GM12878 (cell line): ENCODE measurements around the gene KAT2A. TPM values are rescaled to one million over a fixed set of nuclear protein-coding genes. Genes with fewer than 3 reads are reported as not detected.

Source experiments
- ATAC-seq: fragments of 200-7000 bp; cut with Tn5 transposase; 3 replicates; pipeline ENCODE4 v1.9.1; 2020; ENCODE audit warnings: mild to moderate bottlenecking, moderate library complexity
- BruUV-seq: library from RNA; stranded (reverse); fragments of 400-500 nt; replicated peaks from 2 replicates; lab custom pipeline; 2021; lab: Mats Ljungman, UMichigan
- CTCF ChIA-PET: fragments of 300-600 bp; sonication (Branson Sonifier 250); formaldehyde crosslinking; extraction: SDS; loops from one replicate; lab custom pipeline; 2021; ENCODE audit warnings: inconsistent platforms; lab: Yijun Ruan, JAX
- POLR2A ChIA-PET: fragments of 350-600 bp; formaldehyde crosslinking; extraction: SDS; loops from one replicate; lab custom pipeline; 2021; ENCODE audit warnings: inconsistent platforms; lab: Charles Lee
- RAD21 ChIA-PET: fragments of 300-600 bp; sonication (Branson Sonifier 250); formaldehyde crosslinking; loops from one replicate; lab custom pipeline; 2023; ENCODE audit warnings: antibody characterized with exemption; ENCODE audit not compliant: unreplicated experiment; lab: Charles Lee
- SMC1A ChIA-PET: fragments of 300-600 bp; sonication (Branson Sonifier 250); formaldehyde crosslinking; loops from one replicate; lab custom pipeline; 2023; ENCODE audit not compliant: unreplicated experiment, uncharacterized antibody; lab: Charles Lee
- DNase-seq: peaks from one replicate; pipeline ENCODE4 v3.0.0-alpha.2; 2011; ENCODE audit warnings: low read depth, low spot score
- FAIRE-seq: peaks from 3 replicates; lab custom pipeline; 2011; peaks lifted over from hg19 to GRCh38; lab: Jason Lieb, UNC
- H2AFZ ChIP-seq: 2 replicates; pipeline ENCODE4 v1.6.0; 2011; ENCODE audit warnings: low read depth, low read length, control low read depth; ENCODE audit not compliant: control insufficient read depth
- H3K27ac ChIP-seq: 2 replicates; pipeline ENCODE4 v1.5.1; 2011; ENCODE audit warnings: control low read depth; ENCODE audit not compliant: control insufficient read depth, insufficient read depth
- H3K27me3 ChIP-seq, 2 experiments: replicated peaks in 1 of 2; 2 replicates each; pipeline versions ENCODE4 v1.6.0 to v1.6.1; 2011; ENCODE audit warnings: low read length in 1 of 2; ENCODE audit not compliant: control insufficient read depth in 2 of 2, insufficient read depth in 2 of 2
- H3K36me3 ChIP-seq, 2 experiments: 2 replicates each; pipeline ENCODE4 v1.5.1; 2011; ENCODE audit warnings: low read length in 1 of 2; ENCODE audit not compliant: control insufficient read depth in 2 of 2, insufficient read depth in 2 of 2
- H3K4me1 ChIP-seq: 2 replicates; pipeline ENCODE4 v1.6.1; 2011; ENCODE audit warnings: mild to moderate bottlenecking, low read length, moderate library complexity, mixed read lengths; ENCODE audit not compliant: control insufficient read depth, insufficient read depth
- H3K4me2 ChIP-seq: 2 replicates; pipeline ENCODE4 v1.6.0; 2011; ENCODE audit warnings: control low read depth; ENCODE audit not compliant: control insufficient read depth, insufficient read depth
- H3K4me3 ChIP-seq: fragments of 200-600 bp; sonication (generic); 2 replicates; pipeline ENCODE4 v1.5.1; 2016
- H3K79me2 ChIP-seq: 2 replicates; pipeline ENCODE4 v1.6.0; 2011; ENCODE audit warnings: low read length; ENCODE audit not compliant: control insufficient read depth, insufficient read depth
- H3K9ac ChIP-seq: 2 replicates; pipeline ENCODE4 v1.8.0; 2011; ENCODE audit warnings: low read length, control low read depth, mixed read lengths; ENCODE audit not compliant: control insufficient read depth, insufficient read depth
- H3K9me3 ChIP-seq: replicated peaks from 3 replicates; pipeline ENCODE4 v1.5.1; 2011; ENCODE audit warnings: mild to moderate bottlenecking, low read length; ENCODE audit not compliant: control insufficient read depth, insufficient read depth
- H4K20me1 ChIP-seq: 2 replicates; pipeline ENCODE4 v1.6.0; 2011; ENCODE audit not compliant: control insufficient read depth, insufficient read depth
- BCL11A ChIP-seq: IDR thresholded peaks from 2 replicates; pipeline ENCODE4 v1.6.1; 2011; ENCODE audit warnings: low read depth, low read length
- BHLHE40 ChIP-seq, 2 experiments: fragments of 450-650 bp in 1 of 2; IDR thresholded peaks; 2 replicates each; pipeline ENCODE4 v1.6.1; 2011 to 2017; ENCODE audit warnings: low read depth in 2 of 2, borderline replicate concordance in 1 of 2, improper control_type of control experiment in 1 of 2, low read length in 1 of 2, mild to moderate bottlenecking in 1 of 2
- BMI1 ChIP-seq: fragments of 450-650 bp; IDR thresholded peaks from 2 replicates; pipeline ENCODE4 v1.6.1; 2016; ENCODE audit warnings: mild to moderate bottlenecking, moderate library complexity, borderline replicate concordance
- CHD2 ChIP-seq: IDR thresholded peaks from 2 replicates; pipeline ENCODE4 v1.6.1; 2011; ENCODE audit warnings: low read depth, low read length, improper control_type of control experiment, borderline replicate concordance
- CREB1 ChIP-seq: IDR thresholded peaks from 2 replicates; pipeline ENCODE4 v1.6.1; 2012; ENCODE audit warnings: low read depth, mild to moderate bottlenecking, inconsistent platforms
- CREM ChIP-seq: IDR thresholded peaks from 2 replicates; pipeline ENCODE4 v1.6.1; 2014; ENCODE audit warnings: antibody characterized with exemption, low read depth
- CTCF ChIP-seq, 3 experiments: IDR thresholded peaks in 2 of 3; conservative IDR thresholded peaks in 1 of 3; 2 replicates each; pipeline ENCODE4 v1.5.1; 2011; ENCODE audit warnings: low read depth in 3 of 3, low read length in 3 of 3, mild to moderate bottlenecking in 3 of 3, control low read depth in 2 of 3, moderate library complexity in 2 of 3, inconsistent platforms in 1 of 3, mixed read lengths in 1 of 3; ENCODE audit not compliant: control insufficient read depth in 2 of 3, insufficient read depth in 1 of 3; ENCODE audit errors: extremely low read depth in 1 of 3
- HDAC6 ChIP-seq: fragments of 200-600 bp; sonication (generic); IDR thresholded peaks from one replicate; pipeline ENCODE4 v1.8.0; 2017; ENCODE audit warnings: antibody characterized with exemption; ENCODE audit not compliant: unreplicated experiment
- NBN ChIP-seq: fragments of 450-650 bp; IDR thresholded peaks from 2 replicates; pipeline ENCODE4 v1.6.1; 2016
- NR2C1 ChIP-seq: fragments of 450-650 bp; IDR thresholded peaks from 2 replicates; pipeline ENCODE4 v1.6.1; 2017; ENCODE audit warnings: antibody characterized with exemption, mild to moderate bottlenecking, moderate library complexity
- TAF1 ChIP-seq: IDR thresholded peaks from 2 replicates; pipeline ENCODE4 v1.6.1; 2011; ENCODE audit warnings: mild to moderate bottlenecking, low read depth, low read length, borderline replicate concordance
- ZBTB33 ChIP-seq: fragments of 450-650 bp; IDR thresholded peaks from 2 replicates; pipeline ENCODE4 v1.6.1; 2017; ENCODE audit warnings: mild to moderate bottlenecking
- WGBS: methylation state at CpG from one replicate; pipeline ENCODE4 v1.1.6; 2016; ENCODE audit warnings: low lambda C conversion rate; ENCODE audit not compliant: insufficient replicate concordance, insufficient coverage; ENCODE audit errors: missing lambda C conversion rate; 5-methylcytosine and 5-hydroxymethylcytosine counted together
- in situ Hi-C: fragments of 300-500 bp; cut with MboI; formaldehyde crosslinking; loops from 9 replicates; pipeline ENCODE4 v1.14.3; 2018; ENCODE audit warnings: mixed read lengths
- intact Hi-C: fragments of 100-400 bp; cut with micrococcal nuclease; formaldehyde crosslinking; loops from one replicate; pipeline ENCODE4 v1.14.2; 2022; ENCODE audit not compliant: unreplicated experiment
- polyA plus RNA-seq, 11 experiments: library from polyadenylated mRNA; depleted of rRNA in 4 of 11; unstranded in 6 of 11; stranded (reverse) in 5 of 11; fragments of >200 nt; fragmentation: Nextera tagmentation in 4 of 11; fragmentation: Illumina TruSeq in 1 of 11; extraction: Ambion mirVana in 4 of 11; extraction: Trizol in 1 of 11; gene quantifications; 1 replicate in 1 of 11; 2 replicates in 10 of 11; pipeline versions ENCODE4 v1.2.1 to v1.2.3, GENCODE V29; 2011 to 2016; ENCODE audit warnings: inconsistent platforms in 2 of 11, missing spikeins in 2 of 11, low read depth in 1 of 11
- total RNA-seq, 4 experiments: library from RNA; depleted of rRNA in 3 of 4; stranded (reverse); fragments of >200 nt in 3 of 4; fragmentation: Illumina TruSeq in 1 of 4; extraction: Trizol in 1 of 4; gene quantifications; 2 replicates each; pipeline versions ENCODE4 v1.2.1 to v1.2.3, GENCODE V29; 2013 to 2021

Gene KAT2A
- total and polyA plus RNA-seq, 10 of the 15 experiments (the other 5 are each of a cell fraction or from before 2014, with no cell fraction given): 0.85 to 47.5 (median 14.6) TPM

- TF ChIP-seq ZBTB33 (no peak), BMI1 (no peak), NBN (no peak), CREM (no peak), BHLHE40 (IDR thresholded peaks at IDR 0.05; ENCODE audit: borderline replicate concordance in 1 of 2, low read depth in 2 of 2, low read length in 1 of 2) (no peak), CREB1 (no peak), CHD2 (no peak), NR2C1 (no peak), TAF1 (no peak)
Observed at GRCh38 chr17:42163696-42164407, 42.7 kb upstream of the KAT2A start (continued).

GRCh38 chr17:42163113-42163512 lies 41.9 kb upstream of the KAT2A start:
- H3K4me1 ChIP-seq: peaks cover 9% of the 10 kb centered on the region
- POLR2A ChIA-PET: no interaction called here
- RAD21 ChIA-PET: interaction anchor here (1.4 kb wide), 1 partner anchor 17 kb away, joined by 4 read pairs; the partner anchor contains the start of gene KCNH4
- WGBS: 48% methylated on average over 8 of the region's 8 CpGs
- no peak for FAIRE-seq
- CTCF ChIA-PET: interaction anchor here (1.0 to 3.6 kb wide), 3 partner anchors 9 to 42 kb away, joined by 5 to 33 read pairs (median 8); partner anchors contain the start of genes KAT2A and KCNH4
- in situ Hi-C loops (no loop called here), intact Hi-C loops (no loop called here)
- H3K4me3 ChIP-seq: no peak overlapping the region
- no peaks in the 10 kb centered on the region for H3K79me2 ChIP-seq
- H3K9me3 ChIP-seq: no peaks in the 10 kb centered on the region
- H3K27ac ChIP-seq: no peak overlapping the region
- no peak for TF ChIP-seq HDAC6
- TF ChIP-seq BCL11A: no peak
- TF ChIP-seq CTCF (IDR thresholded peaks at IDR 0.05 in 2 of 3, conservative IDR thresholded peaks at IDR 0.05 in 1 of 3; ENCODE audit: control insufficient read depth in 2 of 3, extremely low read depth in 1 of 3, insufficient read depth in 1 of 3, low read depth in 3 of 3, low read length in 3 of 3): peak; percentile 24 to 66 (median 66); a peak in 5 of 6 replicates
- H2AFZ ChIP-seq: no peak overlapping the region
- no peaks in the 10 kb centered on the region for H3K27me3 ChIP-seq
- no TSS peak for BruUV-seq
- H3K36me3 ChIP-seq: no peaks in the 10 kb centered on the region
- H3K9ac ChIP-seq: no peak overlapping the region
- H4K20me1 ChIP-seq: no peaks in the 10 kb centered on the region
- H3K4me2 ChIP-seq: no peak overlapping the region
- peak; percentile 67 for ATAC-seq
- no peak for DNase-seq
- SMC1A ChIA-PET: interaction anchor here (0.8 to 2.2 kb wide), 2 partner anchors 16 to 18 kb away, joined by 4 to 11 read pairs; partner anchors contain the start of gene KCNH4
